Activated T-cell treated with anti-CD3 and anti-CD28 coated beads for 1 hour (primary cell): ENCODE results near the gene PPOX.

Experiments used
- DNase-seq: peaks from one replicate; pipeline ENCODE4 v3.0.0-alpha.2; 2020; ENCODE audit warnings: low read depth

The PPOX gene

DNA sequence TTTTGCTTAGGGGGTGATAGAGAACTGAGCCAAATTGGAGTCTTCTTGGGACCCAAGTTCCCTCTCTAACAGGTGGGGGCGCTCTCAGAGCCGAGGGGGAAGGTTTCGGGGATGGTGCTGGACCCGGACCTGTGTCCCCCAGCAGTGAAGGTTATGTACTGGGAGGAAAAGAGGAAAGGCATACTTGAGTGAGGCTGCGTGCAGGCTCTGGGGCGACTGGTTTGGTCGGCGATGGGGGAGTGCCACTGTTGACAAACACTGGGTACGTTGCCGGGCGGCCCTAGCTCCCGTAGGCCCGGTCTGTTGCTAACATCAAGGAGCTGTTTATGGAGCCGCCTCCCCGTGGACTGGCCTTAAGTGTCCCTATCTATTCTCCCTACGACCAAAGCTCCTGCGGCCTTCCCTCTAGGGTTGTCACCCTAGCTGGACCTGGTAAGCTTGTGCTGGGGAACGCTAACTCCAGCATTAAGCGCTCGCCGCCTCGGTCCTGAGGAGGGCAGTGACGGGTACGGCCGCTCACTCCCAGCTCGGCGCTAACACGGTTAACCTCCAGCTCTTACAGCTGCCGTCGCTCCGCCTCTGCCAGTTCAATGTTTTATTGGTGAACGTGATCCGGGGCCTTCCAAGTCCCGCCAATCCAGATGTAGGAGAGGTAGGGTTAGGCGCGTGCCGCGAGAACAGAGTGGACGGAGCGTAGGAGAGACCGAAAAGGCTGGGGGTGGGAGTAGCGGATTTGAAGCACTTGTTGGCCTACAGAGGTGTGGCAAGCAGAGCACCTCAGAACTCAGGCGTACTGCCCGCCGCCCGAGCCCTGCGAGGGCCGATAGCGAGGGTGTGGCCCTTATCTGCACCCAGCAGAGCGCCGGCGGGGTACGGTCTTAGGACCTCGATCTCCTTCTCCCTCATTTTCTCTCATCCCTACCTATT, at the start of gene PPOX:
Gene PPOX, plus strand, starts transcription at position 685 of the 927 bp plus-strand sequence. CDS start 422 bp downstream, outside the sequence.
- peak; percentile 83 for DNase-seq

DNA sequence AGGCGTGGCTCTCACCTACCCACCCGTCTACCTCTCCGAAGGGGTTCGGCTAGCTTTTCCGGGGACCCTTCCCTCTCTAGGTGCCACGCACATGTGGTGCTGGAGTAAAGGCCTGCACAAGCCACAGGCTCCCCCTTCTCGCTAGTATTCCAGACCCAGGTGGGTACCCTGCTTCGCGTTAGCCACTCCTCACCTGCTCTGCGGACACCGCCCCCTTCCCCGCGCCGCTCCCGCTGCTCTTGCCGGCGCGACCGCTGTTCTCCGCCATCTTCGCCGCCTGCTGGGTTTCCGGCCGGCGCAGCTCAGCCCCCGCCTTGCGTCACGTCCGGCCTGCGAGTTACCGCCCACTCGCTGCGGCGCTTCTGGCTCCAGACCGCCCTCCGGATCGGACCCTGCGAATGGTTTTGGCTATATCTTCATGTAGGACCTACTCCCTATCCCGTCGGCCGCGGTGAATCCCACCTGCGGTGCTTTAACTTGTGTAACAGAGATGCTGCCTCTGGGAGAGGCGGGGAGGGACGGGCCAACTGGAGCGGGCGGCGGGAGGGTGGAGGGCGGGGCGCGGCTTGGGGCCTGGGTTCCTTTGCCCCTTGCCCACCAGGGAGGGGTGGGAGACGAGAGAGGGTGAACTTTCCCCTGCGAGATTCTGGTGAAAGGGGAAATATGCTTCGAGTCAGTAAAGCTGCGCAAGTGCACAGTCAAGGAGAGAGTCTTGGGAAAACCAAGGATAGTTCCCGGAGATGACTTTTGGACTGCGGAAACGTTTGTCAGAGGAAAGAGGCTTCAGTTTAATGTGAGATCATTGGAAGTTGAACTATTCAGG, 48.3 kb upstream of the PPOX start, which contains the start of the genes NIT1 and PFDN2:
Gene NIT1, plus strand, starts transcription at position 347 of the 823 bp plus-strand sequence. Its CDS starts 72 bp downstream, at position 419.
Gene PFDN2, minus strand, starts transcription at position 279 of the 823 bp plus-strand sequence. Its CDS starts 11 bp downstream, at position 268.
- DNase-seq = peak; percentile 72

DNA sequence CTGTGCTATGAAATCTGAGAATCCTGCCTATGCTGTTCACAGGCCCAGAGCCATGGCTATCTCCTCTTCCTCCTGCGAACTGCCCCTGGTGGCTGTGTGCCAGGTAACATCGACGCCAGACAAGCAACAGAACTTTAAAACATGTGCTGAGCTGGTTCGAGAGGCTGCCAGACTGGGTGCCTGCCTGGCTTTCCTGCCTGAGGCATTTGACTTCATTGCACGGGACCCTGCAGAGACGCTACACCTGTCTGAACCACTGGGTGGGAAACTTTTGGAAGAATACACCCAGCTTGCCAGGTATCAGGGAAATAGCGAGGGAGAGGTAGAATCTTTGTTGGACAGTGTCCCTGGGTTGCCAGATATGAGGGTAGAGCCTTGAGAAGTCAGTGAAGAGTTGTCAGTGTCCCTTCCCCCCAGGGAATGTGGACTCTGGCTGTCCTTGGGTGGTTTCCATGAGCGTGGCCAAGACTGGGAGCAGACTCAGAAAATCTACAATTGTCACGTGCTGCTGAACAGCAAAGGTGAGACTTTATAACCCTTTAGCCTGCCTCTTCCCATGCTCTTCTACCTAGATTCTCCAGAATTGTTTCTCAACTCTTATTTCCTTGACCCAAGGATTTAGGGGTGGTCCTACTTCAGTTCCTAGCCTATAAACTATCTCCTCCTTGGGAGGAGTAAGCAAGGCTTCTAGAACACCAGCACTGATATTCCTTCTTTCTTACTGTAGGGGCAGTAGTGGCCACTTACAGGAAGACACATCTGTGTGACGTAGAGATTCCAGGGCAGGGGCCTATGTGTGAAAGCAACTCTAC, 46.9 kb upstream of the PPOX start:
- peak; percentile 24 for DNase-seq

DNA sequence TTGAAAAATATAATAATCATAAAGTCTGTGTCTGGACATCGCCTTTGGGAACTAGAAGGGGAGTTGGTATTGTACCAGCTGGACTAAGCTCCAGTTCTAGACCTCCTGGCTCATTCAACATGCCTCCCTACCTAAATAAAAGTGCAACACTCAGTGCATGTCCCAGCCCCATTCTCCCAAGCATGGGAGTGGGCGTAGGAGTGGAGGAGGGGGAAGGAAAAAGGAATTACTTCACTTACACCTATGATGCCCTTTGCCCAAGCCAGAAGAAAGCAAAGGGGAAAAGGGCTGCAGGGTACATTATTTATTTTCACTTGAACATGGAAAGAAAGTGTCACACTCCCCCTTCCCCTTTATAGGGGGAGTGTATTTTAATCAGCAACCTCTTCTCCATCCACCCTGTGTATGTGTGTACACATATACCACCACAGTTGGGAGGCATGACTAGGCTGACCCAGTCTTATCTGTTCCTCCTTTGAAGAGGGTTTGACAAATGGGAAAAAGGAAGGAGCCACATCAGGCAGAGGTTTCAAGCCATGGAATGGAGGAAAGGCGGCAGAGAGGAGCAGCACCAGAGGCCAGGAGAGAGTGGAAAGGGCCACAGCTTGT, 45.1 kb upstream of the PPOX start:
- no peak for DNase-seq

DNA sequence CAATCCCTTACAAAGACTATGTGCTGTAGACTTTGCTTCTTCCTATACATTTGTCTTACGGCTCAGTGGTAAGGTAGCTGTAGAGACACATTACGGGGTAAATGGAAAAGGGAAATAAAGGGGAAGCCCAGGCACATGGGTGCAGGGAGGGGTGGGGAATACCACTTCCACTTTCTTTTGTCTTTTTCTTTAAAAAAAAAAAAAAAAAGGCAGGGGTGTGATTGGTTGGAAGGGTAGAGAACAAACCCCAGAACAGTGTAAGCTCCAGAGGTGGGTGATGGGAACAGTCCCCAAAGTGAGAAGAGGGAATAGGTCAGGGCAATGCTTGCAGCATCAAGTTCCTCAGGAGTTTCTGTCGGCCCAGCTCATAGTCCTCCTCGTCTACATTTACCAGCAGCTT, 44.4 kb upstream of the PPOX start:
- no peak for DNase-seq

DNA sequence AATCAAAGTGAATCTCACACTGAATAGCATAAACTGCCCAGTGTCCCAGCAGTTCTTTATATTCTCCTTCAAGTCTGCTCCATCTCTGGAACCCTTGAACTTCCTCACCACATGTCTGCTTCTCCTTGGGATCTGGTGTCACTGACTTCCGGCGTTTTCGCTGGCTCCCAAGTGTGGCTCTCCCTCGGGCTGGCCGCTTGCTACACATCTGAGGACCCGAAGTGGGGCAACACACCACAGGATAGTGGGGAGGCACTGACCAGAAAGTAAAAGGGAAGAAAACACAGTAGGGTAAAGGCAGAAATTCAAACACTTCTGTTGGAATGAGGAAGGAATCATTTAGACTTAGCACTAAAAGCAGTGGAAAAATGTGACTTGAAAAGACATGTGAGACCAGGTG, 43.3 kb upstream of the PPOX start:
- no peak for DNase-seq

DNA sequence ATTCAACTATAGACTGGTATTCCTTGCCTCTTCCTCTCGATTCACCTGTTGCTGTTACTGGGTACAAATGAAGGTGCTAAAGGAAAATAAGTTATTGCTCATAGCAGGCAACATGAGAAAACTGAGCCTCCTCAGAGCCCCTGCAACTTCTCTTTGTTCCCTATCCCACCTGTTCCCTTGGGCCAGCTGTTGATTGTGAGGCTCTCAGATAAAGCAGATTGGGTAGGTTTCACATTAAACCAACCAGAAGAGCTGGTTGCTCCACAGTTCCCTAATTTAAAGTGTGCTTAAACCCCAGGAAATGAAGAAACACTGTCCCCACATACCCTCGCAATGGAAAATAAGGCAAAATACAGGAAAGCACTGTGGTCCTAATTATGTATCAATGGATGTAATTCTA, 38.6 kb upstream of the PPOX start:
- DNase-seq = no peak

DNA sequence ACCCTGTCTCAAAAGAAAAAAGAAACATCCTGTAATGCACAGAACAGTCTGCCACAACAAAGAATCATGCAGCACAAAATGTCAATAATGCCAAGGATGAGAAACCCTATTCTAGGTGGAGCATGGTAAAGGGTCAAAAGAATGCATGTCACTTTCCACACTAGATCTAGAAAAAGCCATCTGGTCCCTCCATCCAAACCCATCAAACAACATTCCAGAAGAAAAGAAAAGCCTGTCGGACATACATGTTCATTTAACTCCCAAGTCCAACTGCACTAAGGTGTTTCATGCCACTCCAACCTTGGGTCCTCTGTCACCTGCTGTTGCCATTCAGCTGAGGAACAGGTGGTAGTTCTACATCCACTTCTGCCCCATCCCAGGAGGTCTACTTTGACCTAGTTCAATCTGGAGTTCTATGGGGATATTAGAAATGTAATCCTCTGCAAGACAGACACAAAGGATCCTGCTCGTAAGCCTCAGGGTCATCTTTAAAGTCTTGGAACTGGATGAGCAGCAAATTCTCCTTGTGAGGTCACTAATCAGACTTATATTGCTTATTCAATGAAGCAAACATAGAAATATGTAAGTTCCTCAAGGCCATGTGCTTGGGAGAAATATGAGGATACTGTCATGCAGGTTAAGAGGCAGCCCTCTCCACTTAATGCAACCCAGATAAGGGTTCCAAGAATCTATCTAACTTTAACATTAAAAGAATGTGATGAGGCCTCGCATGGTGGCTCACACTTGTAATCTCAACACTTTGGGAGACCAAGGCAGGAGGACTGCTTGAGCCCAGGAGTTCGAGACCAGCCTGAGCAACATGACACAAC, 37.4 kb upstream of the PPOX start:
- no peak for DNase-seq

DNA sequence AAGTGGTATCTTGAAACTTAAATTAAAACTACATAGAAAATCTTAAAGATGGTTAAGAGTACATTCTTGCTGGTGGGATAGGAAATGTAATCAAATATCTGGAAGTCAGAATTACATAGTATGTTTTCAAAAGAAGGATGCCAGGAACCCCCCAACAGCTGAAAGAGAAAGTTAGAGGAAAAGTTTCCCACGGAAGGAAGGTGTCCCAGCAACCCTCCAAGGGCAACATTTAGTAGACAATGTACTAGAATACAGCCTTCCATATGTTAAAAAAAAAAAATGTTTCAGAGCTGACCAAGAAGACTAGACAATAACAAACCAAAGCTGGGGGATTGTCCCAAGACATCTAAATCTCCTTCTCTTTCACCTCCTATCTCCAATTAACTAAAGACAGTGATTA, 36.0 kb upstream of the PPOX start:
- no peak for DNase-seq

DNA sequence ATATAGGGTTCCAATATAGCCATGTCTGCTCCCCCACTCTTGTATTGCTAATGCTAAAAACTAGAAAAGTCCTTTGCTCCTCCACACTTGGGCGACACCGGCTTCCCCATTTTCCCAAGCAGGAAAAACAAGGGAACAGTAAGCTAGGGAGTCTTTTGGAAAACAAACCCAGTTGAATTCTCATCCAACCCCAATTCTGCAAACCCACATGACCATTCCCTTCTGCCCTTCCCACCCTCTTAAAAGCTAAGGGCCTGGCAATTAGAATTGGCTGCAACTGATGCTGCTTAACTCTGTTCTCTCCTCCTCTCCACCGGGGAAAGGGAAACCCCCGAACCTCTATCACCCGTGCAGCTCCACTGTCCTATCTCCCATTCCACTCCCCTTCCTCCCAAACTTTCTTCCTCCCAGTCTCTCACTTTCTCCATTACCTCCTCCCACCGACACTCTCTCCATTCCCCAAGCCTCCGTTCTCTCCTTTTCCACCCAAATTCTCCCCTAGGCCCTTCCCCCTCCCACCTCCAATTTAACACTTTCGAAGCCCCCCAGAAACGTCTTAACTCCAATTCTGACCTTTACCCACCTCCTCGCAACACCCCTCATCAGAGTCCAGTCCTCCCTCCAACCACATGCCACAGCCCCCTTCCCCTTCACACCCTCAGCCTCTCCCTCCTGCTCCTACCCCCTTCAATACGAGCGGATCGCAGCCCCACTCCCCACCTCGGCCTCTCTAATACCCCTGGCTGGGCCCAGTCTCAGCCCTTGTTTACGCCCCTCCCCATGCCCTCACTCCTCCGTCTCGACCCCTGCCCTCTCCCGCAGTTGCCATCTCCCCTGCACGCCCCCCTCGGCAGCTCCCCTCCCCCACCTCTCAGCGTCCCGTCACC, 34.5 kb upstream of the PPOX start:
- DNase-seq = no peak

DNA sequence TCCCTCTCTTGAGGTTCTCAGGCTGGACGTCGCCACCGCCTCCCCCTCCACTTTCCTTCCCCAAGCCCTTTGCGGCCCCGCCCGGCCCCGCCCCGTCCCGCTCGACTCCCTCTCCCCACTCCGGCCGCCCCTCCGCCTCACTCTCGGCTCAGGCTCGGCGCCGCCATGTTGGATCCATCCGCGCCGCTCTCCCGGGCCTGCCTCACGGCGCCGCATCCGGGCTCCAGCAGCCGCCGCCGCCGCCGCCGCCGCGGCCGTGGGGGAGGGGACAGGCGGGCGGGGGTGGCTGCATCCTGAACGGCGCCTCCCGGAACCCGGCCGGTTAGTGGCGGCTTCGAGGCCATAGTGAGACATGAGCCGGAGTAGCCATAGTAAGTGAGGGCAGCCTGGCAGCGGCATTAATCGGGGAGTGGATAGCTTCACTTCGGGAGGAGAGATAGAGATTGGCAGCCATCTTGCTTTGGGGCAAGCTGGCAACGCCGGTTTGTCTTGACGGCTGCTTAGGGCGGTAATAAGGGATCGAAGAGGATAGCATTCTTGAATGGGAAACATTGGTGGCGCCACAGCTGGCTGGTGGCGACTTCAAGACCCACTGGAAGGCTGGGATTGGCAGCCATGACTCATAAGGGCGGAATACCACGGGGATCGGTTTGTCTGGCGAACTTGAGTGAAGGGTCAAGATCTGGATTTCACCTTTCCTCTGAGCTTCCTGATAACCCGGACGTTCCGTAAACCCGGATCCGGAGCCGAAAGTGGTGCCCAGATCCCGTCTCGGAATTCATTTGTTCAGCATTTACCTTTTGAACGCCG, 33.6 kb upstream of the PPOX start, which contains the start of gene DEDD:
Gene DEDD, minus strand, starts transcription at position 258 of the 810 bp plus-strand sequence. CDS start 8,205 bp downstream, outside the sequence.
- DNase-seq = peak; percentile 76

DNA sequence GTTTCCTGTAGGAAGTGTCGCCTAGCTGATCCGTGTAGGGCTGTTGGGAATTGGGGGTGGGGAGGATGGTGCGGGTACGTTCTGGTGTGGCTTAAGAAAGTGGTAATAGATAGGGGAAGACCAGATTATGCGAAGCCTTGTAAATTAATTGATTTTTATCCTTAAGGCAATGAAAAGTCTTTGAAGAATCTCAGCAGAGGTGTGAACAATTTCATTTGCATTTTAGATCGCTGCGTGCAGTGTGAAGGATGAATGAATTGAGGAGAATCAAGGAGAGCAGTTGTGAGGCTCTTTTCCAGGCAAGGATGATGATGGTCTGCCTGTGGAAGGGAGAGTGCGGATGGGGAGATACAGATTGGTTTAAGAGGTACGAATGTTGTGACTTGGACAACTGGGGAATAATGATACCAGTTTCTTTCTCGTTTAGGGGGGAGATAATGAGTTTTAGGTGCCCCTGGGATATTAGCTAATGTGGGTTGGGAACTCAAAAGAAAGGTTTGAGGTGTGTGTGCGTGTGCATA, 32.9 kb upstream of the PPOX start:
- no peak for DNase-seq

DNA sequence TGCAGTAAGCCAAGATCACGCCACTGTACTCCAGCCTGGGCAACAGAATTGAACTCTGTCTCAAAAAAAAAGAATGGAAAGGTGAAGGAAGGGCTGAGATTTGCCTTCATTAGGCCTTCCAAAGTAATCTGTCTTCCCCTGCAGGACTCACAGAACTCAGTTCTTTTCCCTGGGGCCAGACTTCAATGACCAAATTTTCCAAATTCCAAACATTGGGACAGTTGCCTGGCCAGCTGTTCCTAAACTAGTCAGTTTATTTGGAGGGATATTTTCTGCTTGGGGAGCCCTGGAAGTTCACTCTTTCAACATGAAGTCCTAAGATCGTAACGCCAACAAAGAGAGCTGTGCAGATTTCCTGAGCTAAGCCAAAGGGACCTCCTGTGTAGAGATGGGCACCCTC, 28.3 kb upstream of the PPOX start:
- DNase-seq = no peak

DNA sequence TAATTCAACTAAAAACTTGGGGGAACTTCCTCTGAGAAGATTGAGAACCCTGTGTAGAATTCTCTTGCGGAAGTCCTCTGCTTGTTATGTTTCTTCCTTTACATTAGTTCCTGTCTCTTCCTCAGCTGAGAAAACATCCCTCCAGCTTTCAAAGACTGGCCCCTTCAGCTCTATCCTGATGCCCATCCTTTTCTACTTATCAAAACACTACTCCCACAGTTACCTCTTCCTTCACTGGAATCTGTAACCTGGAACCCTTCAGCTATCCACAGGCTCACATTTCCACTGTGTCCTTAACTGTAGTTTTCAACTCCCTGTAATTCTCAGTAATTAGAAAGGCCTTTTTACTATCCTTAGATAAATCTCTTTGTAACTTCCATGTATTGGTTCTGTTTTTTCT, 27.8 kb upstream of the PPOX start:
- no peak for DNase-seq

DNA sequence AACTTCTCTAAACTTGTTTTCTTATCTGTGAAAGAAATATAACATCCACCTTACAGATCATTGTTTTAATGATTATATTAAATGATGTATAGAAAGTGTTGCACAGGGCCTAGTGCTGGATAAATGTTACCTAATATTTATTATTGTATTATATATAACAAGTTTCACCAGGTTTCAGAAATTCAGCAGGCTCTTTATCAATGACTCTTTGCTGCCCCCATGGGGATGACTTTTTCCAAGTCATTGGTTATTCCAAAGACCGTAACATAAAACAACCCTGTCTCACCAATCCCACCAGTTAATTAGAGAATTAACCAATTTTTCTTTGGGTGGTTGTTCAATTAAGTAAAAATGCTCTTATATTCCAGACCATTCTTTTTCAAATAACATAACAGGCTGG, 26.5 kb upstream of the PPOX start:
- DNase-seq = peak; percentile 27

DNA sequence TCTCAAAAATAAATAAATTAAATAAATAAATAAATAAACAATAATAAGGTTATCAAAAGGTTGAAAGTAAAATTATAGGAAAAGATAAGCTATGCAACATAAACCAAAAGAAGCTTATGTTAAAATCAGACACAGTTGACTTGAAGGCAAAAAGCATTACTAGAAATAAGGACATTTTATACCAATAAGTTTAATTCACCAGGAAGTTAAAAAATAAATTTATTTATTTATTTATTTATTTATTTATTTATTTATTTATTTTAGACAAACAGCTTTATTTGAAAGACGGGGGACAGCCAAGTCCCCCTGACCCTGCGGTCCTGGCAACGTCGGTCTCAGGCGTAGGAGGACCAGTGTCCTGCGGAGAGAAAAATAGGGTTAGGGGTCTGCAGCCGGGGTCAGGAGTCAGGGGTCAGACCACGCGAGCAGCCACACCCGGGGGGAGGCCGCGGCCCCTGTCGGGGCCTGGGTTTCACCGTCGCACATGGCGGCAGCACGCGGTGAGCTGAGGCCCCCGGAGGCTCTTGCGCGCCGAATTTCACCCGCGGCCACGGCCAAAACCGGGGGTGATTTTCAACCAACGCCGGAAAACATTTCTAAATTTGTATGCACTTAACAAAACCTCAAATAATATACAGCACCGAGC, 25.3 kb upstream of the PPOX start:
- DNase-seq = no peak

DNA sequence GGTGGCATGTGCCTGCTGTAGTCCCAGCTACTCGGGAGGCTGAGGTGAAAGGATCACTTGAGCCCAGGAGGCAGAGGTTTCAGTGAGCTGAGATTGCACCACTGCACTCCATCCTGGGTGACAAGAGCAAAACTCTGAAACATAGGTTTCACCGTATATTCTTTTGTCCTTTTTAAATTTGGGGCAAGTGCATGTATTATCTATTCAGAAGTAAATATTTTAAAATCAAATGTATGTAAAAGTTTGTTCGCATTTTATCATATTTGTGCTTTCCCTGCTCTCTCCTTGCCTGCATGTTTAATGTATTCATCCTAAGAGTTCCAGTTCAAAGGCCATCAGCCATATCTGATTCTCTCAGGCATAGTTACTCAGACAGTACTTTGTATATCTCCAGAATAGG, 20.4 kb upstream of the PPOX start:
- DNase-seq = no peak

DNA sequence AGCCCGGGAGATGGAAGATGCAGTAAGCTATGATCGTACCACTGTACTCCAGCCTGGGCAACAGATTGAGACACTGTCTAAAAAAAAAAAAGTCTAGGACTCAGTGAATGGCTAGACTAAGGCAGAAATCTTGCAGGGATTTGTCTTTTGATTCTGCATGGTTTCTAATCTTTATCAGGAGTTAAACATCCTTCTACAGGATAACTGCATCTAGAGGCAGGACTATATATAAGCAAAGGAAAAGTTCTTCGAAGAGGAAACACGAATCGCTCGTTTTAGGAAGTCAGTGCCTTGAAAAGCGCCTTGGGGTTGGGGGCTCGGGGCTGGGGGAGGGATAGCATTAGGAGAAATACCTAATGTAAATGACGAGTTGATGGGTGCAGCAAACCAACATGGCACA, 13.1 kb upstream of the PPOX start:
- DNase-seq = no peak
